IMR-90 (cell line): ENCODE results near the gene CYP2E1. TPM values are rescaled to one million over a fixed set of nuclear protein-coding genes. Genes with fewer than 3 reads are reported as not detected.
"Not testable (repeated sequence)": the region's sequence is repeated elsewhere in the genome, so short reads cannot be mapped to it uniquely, and the experiment has no call there.

Experiments used
- ATAC-seq: fragments of 200-7000 bp; cut with Tn5 transposase; 2 replicates; pipeline ENCODE4 v1.9.1; 2020; ENCODE audit warnings: low read depth, mild to moderate bottlenecking, moderate library complexity
- BruUV-seq: library from RNA; stranded (reverse); fragments of 400-500 nt; replicated peaks from 2 replicates; lab custom pipeline; 2021; lab: Mats Ljungman, UMichigan
- CTCF ChIA-PET: fragments of 300-600 bp; formaldehyde crosslinking; extraction: SDS; loops from one replicate; lab custom pipeline; 2021; ENCODE audit warnings: antibody characterized with exemption; lab: Yijun Ruan, JAX
- POLR2A ChIA-PET: fragments of 300-600 bp; sonication (Branson Sonifier 250); formaldehyde crosslinking; loops from one replicate; lab custom pipeline; 2022; ENCODE audit warnings: antibody characterized with exemption; ENCODE audit not compliant: unreplicated experiment; lab: Charles Lee
- DNase-seq: peaks from one replicate; pipeline ENCODE4 v3.0.0; 2013
- H2AFZ ChIP-seq: replicated peaks from 2 replicates; pipeline ENCODE3; 2013; ENCODE audit warnings: low read length, mild to moderate bottlenecking; ENCODE audit not compliant: poor library complexity
- H2AK5ac ChIP-seq: 2 replicates; pipeline ENCODE4 v1.6.1; 2013; ENCODE audit warnings: low read depth, low read length, inconsistent platforms
- H2AK9ac ChIP-seq: replicated peaks from 2 replicates; pipeline ENCODE3; 2013; ENCODE audit warnings: mild to moderate bottlenecking, low read depth, low read length, moderate library complexity; ENCODE audit not compliant: poor library complexity
- H2BK120ac ChIP-seq: 2 replicates; pipeline ENCODE4 v1.6.1; 2013; ENCODE audit warnings: low read depth, low read length, inconsistent platforms
- H2BK15ac ChIP-seq: 3 replicates; pipeline ENCODE4 v1.6.1; 2013; ENCODE audit warnings: low read depth, low read length, inconsistent platforms
- H2BK20ac ChIP-seq: 2 replicates; pipeline ENCODE4 v1.6.1; 2013; ENCODE audit warnings: low read depth, mild to moderate bottlenecking, inconsistent platforms, low read length, moderate library complexity
- H2BK5ac ChIP-seq: 2 replicates; pipeline ENCODE4 v1.6.1; 2013; ENCODE audit warnings: mild to moderate bottlenecking, low read depth, low read length, inconsistent platforms; ENCODE audit not compliant: poor library complexity, severe bottlenecking
- H3K14ac ChIP-seq: replicated peaks from 2 replicates; pipeline ENCODE4 v1.6.1; 2013; ENCODE audit warnings: low read depth, low read length, inconsistent platforms
- H3K18ac ChIP-seq: 2 replicates; pipeline ENCODE4 v1.6.1; 2013; ENCODE audit warnings: low read depth, low read length, control low read depth
- H3K23ac ChIP-seq: 2 replicates; pipeline ENCODE4 v1.6.1; 2013; ENCODE audit warnings: low read depth, low read length, inconsistent platforms
- H3K27ac ChIP-seq: 2 replicates; pipeline ENCODE4 v1.5.1; 2013; ENCODE audit warnings: mild to moderate bottlenecking, control low read depth, low read length; ENCODE audit not compliant: insufficient read depth
- H3K27me3 ChIP-seq: 2 replicates; pipeline ENCODE4 v1.6.1; 2013; ENCODE audit warnings: low read length; ENCODE audit not compliant: control insufficient read depth, insufficient read depth
- H3K36me3 ChIP-seq: 2 replicates; pipeline ENCODE4 v1.6.1; 2013; ENCODE audit warnings: low read length, mixed read lengths; ENCODE audit not compliant: control insufficient read depth, insufficient read depth
- H3K4ac ChIP-seq: 2 replicates; pipeline ENCODE4 v1.6.1; 2013; ENCODE audit warnings: low read depth, low read length, inconsistent platforms
- H3K4me1 ChIP-seq: 2 replicates; pipeline ENCODE4 v1.6.1; 2013; ENCODE audit warnings: low read length, mixed read lengths; ENCODE audit not compliant: control insufficient read depth, insufficient read depth
- H3K4me2 ChIP-seq: 2 replicates; pipeline ENCODE4 v1.6.1; 2013; ENCODE audit warnings: low read depth, mild to moderate bottlenecking, control low read depth, low read length, moderate library complexity
- H3K4me3 ChIP-seq: 2 replicates; pipeline ENCODE4 v1.5.1; 2013; ENCODE audit warnings: low read depth, mild to moderate bottlenecking, control low read depth, low read length, moderate library complexity; ENCODE audit not compliant: insufficient read depth
- H3K56ac ChIP-seq: 2 replicates; pipeline ENCODE4 v1.6.1; 2013; ENCODE audit warnings: low read length, inconsistent platforms; ENCODE audit not compliant: insufficient read depth; ENCODE audit errors: extremely low read depth
- H3K79me1 ChIP-seq, 2 experiments: 2 replicates each; pipeline ENCODE4 v1.6.1; 2013; ENCODE audit warnings: low read length in 2 of 2, inconsistent platforms in 1 of 2, low read depth in 1 of 2
- H3K9ac ChIP-seq: 2 replicates; pipeline ENCODE4 v1.6.1; 2013; ENCODE audit warnings: low read depth, low read length, control low read depth
- H3K9me1 ChIP-seq: 2 replicates; pipeline ENCODE4 v1.6.1; 2013; ENCODE audit warnings: low read length, inconsistent platforms; ENCODE audit not compliant: insufficient read depth
- H3K9me3 ChIP-seq: 2 replicates; pipeline ENCODE4 v1.6.1; 2013; ENCODE audit warnings: low read length; ENCODE audit not compliant: control insufficient read depth, insufficient read depth
- H4K20me1 ChIP-seq: 2 replicates; pipeline ENCODE4 v1.6.1; 2013; ENCODE audit warnings: low read length, inconsistent platforms; ENCODE audit not compliant: insufficient read depth
- H4K5ac ChIP-seq: 2 replicates; pipeline ENCODE4 v1.6.1; 2013; ENCODE audit warnings: mild to moderate bottlenecking, low read depth, low read length, control low read depth
- H4K8ac ChIP-seq, 2 experiments: 2 replicates each; pipeline ENCODE4 v1.6.1; 2013; ENCODE audit warnings: low read depth in 2 of 2, low read length in 2 of 2, control low read depth in 1 of 2, inconsistent platforms in 1 of 2
- H4K91ac ChIP-seq: 2 replicates; pipeline ENCODE4 v1.6.1; 2013; ENCODE audit warnings: low read depth, low read length, inconsistent platforms; ENCODE audit not compliant: insufficient read depth
- WGBS, 2 experiments: methylation state at CpG; one replicate each; pipeline versions ENCODE4 v1.1.5 to v1.1.7; 2013; ENCODE audit warnings: missing lambda C conversion rate in 2 of 2; ENCODE audit not compliant: insufficient read length in 1 of 2; ENCODE audit errors: extremely low coverage in 2 of 2; 5-methylcytosine and 5-hydroxymethylcytosine counted together
- dilution Hi-C: fragments of 300-500 bp; cut with HindIII; formaldehyde crosslinking; loops from one replicate; pipeline ENCODE4 v1.14.3; 2018; ENCODE audit warnings: low sequenced_read_pairs; ENCODE audit not compliant: unreplicated experiment
- in situ Hi-C: fragments of 300-500 bp; cut with MboI; formaldehyde crosslinking; loops from 3 replicates; pipeline ENCODE4 v1.14.3; 2019; ENCODE audit warnings: low sequenced_read_pairs, inconsistent platforms, mixed read lengths
- intact Hi-C: fragments of 100-400 bp; cut with micrococcal nuclease; formaldehyde crosslinking; loops from 2 replicates; pipeline ENCODE4 v1.10.0; 2022
- polyA plus RNA-seq, 3 experiments: library from polyadenylated mRNA; depleted of rRNA; stranded (reverse); fragments of >200 nt; gene quantifications; 2 replicates each; pipeline ENCODE4 v1.2.3, GENCODE V29; 2012; ENCODE audit warnings: low replicate concordance in 1 of 3
- total RNA-seq: library from RNA; depleted of rRNA; stranded (reverse); fragments of >200 nt; gene quantifications from 2 replicates; pipeline ENCODE4 v1.2.3, GENCODE V29; 2012

Gene CYP2E1
- total and polyA plus RNA-seq, 2 of the 4 experiments (the other 2 are of a cell fraction): 0.36 to 1.7 TPM

DNA sequence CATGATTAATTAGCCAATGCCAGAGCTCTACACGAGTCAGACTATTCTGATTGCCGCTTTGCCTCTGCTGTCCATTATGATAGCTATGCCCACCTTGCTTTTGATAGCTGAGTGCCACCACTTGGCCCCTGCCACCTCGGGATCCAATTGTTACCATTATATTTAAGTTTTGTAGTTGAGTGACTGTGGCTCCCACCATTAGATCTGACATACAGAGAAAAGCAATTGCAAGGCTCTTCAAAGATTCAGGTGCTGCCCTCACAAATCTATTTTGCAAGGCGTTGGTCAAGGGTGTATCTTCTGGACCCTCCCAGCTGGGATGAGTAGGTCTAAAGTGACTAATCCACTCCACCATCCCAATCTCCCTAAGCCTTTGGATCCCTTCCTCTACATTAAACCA, 26.3 kb upstream of the CYP2E1 start:
- in situ Hi-C loops, H3K18ac ChIP-seq, H2AFZ ChIP-seq, H4K8ac ChIP-seq, CTCF ChIA-PET, H3K9me1 ChIP-seq, H2BK120ac ChIP-seq, H3K27me3 ChIP-seq, H3K4ac ChIP-seq, H2AK9ac ChIP-seq, H4K5ac ChIP-seq, H3K79me1 ChIP-seq, H3K9me3 ChIP-seq, H3K27ac ChIP-seq, H3K56ac ChIP-seq, H2BK15ac ChIP-seq, dilution Hi-C loops, H3K9ac ChIP-seq, BruUV-seq, ATAC-seq, H3K36me3 ChIP-seq, H3K14ac ChIP-seq, H3K4me1 ChIP-seq, H4K91ac ChIP-seq, H3K4me3 ChIP-seq, H3K4me2 ChIP-seq, H4K20me1 ChIP-seq, H2AK5ac ChIP-seq, intact Hi-C loops, POLR2A ChIA-PET, DNase-seq, H2BK20ac ChIP-seq, H3K23ac ChIP-seq, H2BK5ac ChIP-seq: not testable (repeated sequence)
- no CpG with 5 or more reads among the region's 4 CpGs for WGBS, 2 experiments
